ENCODE data around the gene PIK3R6. TPM values are rescaled to one million over a fixed set of nuclear protein-coding genes. Genes with fewer than 3 reads are reported as not detected.
"Not testable (repeated sequence)": the region's sequence is repeated elsewhere in the genome, so short reads cannot be mapped to it uniquely, and the experiment has no call there.

PIK3R6 gene
- total RNA-seq, 2 experiments from 2014 or later = 0.63 to 0.71 TPM

GRCh38 chr17:8857919-8858318 is 9.6 kb downstream of the PIK3R6 start:
- Mint-ChIP-seq H3K27ac (no peak overlapping the region), H3K36me3 (no peaks in the 10 kb centered on the region)

GRCh38 chr17:8856869-8857575 is 10.5 kb downstream of the PIK3R6 start:
- no peak for DNase-seq
- Mint-ChIP-seq H3K36me3 (no peaks in the 10 kb centered on the region), H3K27me3 (no peaks in the 10 kb centered on the region), H3K4me3 (no peak overlapping the region), H3K27ac (no peak overlapping the region), H3K4me1 (ENCODE audit: low read depth) (peaks cover 40% of the 10 kb centered on the region), H3K9me3 (no peaks in the 10 kb centered on the region)
- POLR2A ChIA-PET = interaction anchor here (0.6 kb wide), 1 partner anchor 433 kb away, joined by 3 read pairs; no protein-coding TSS in a partner anchor
- intact Hi-C loops (cut with micrococcal nuclease) = loop anchor here (5.0 kb wide), 3 partner anchors 40 to 100 kb away; no protein-coding TSS in a partner anchor
- CTCF ChIA-PET = no interaction called here

More at GRCh38 chr17:8857919-8858318, 9.6 kb downstream of the PIK3R6 start:
- Mint-ChIP-seq H3K4me3 (no peak overlapping the region), H3K9me3 (no peaks in the 10 kb centered on the region), H3K4me1 (ENCODE audit: low read depth) (peaks cover 46% of the 10 kb centered on the region), H3K27me3 (no peaks in the 10 kb centered on the region)
- intact Hi-C loops (cut with micrococcal nuclease) = loop anchor here (1.0 to 5.0 kb wide), 4 partner anchors 10 to 99 kb away; no protein-coding TSS in a partner anchor
- ChIA-PET POLR2A (interaction anchor here (1.0 to 1.1 kb wide), 2 partner anchors 9 to 11 kb away, joined by 3 read pairs; no protein-coding TSS in a partner anchor), CTCF (interaction anchor here (0.5 kb wide), 1 partner anchor 82 kb away, joined by 3 read pairs; no protein-coding TSS in a partner anchor)
- peak; percentile 82 for DNase-seq

GRCh38 chr17:8856205-8856603 is 11.3 kb downstream of the PIK3R6 start:
- DNase-seq, CTCF ChIA-PET, H3K27me3 Mint-ChIP-seq, H3K9me3 Mint-ChIP-seq, H3K27ac Mint-ChIP-seq, H3K4me3 Mint-ChIP-seq, H3K36me3 Mint-ChIP-seq: not testable (repeated sequence)
- intact Hi-C loops (cut with micrococcal nuclease) = loop anchor here (5.0 kb wide), 3 partner anchors 41 to 101 kb away; no protein-coding TSS in a partner anchor
- H3K4me1 Mint-ChIP-seq (ENCODE audit: low read depth) = peaks cover 35% of the 10 kb centered on the region
- POLR2A ChIA-PET = interaction anchor here (0.6 kb wide), 1 partner anchor 434 kb away, joined by 3 read pairs; no protein-coding TSS in a partner anchor

GRCh38 chr17:8855477-8856204 is 11.8 kb downstream of the PIK3R6 start:
- Mint-ChIP-seq H3K27ac (no peak overlapping the region), H3K4me3 (no peak overlapping the region), H3K4me1 (ENCODE audit: low read depth) (peaks cover 35% of the 10 kb centered on the region), H3K9me3 (no peaks in the 10 kb centered on the region), H3K27me3 (no peaks in the 10 kb centered on the region), H3K36me3 (no peaks in the 10 kb centered on the region)
- intact Hi-C loops (cut with micrococcal nuclease) = loop anchor here (5.0 kb wide), 3 partner anchors 42 to 102 kb away; no protein-coding TSS in a partner anchor
- POLR2A ChIA-PET = no interaction called here
- CTCF ChIA-PET = no interaction called here
- DNase-seq = peak; percentile 39

GRCh38 chr17:8851600-8851999 is 15.9 kb downstream of the PIK3R6 start:
- ChIA-PET CTCF (no interaction called here), POLR2A (no interaction called here)
- DNase-seq = no peak
- Mint-ChIP-seq H3K36me3 (no peaks in the 10 kb centered on the region), H3K27ac (no peak overlapping the region), H3K4me3 (no peak overlapping the region), H3K4me1 (ENCODE audit: low read depth) (peaks cover 11% of the 10 kb centered on the region), H3K9me3 (no peaks in the 10 kb centered on the region), H3K27me3 (no peaks in the 10 kb centered on the region)
- intact Hi-C loops (cut with micrococcal nuclease) = no loop called here

GRCh38 chr17:8849311-8850041 is 18.0 kb downstream of the PIK3R6 start:
- DNase-seq = no peak
- Mint-ChIP-seq H3K36me3 (no peaks in the 10 kb centered on the region), H3K4me3 (no peak overlapping the region), H3K9me3 (peaks cover 6% of the 10 kb centered on the region), H3K27me3 (no peaks in the 10 kb centered on the region), H3K27ac (no peak overlapping the region), H3K4me1 (ENCODE audit: low read depth) (peaks cover 4% of the 10 kb centered on the region)
- intact Hi-C loops (cut with micrococcal nuclease) = no loop called here
- ChIA-PET CTCF (interaction anchor here (3.7 kb wide), 1 partner anchor 17 kb away, joined by 12 read pairs; no protein-coding TSS in a partner anchor), POLR2A (interaction anchor here (1.1 kb wide), 1 partner anchor 9 kb away, joined by 3 read pairs; no protein-coding TSS in a partner anchor)

- no peak for DNase-seq
- Mint-ChIP-seq H3K4me1 (ENCODE audit: low read depth) (peaks cover 4% of the 10 kb centered on the region), H3K9me3 (peaks cover 6% of the 10 kb centered on the region), H3K27ac (no peak overlapping the region), H3K4me3 (no peak overlapping the region), H3K36me3 (no peaks in the 10 kb centered on the region), H3K27me3 (no peaks in the 10 kb centered on the region)
- CTCF ChIA-PET = interaction anchor here (3.7 kb wide), 1 partner anchor 15 kb away, joined by 12 read pairs; no protein-coding TSS in a partner anchor
- intact Hi-C loops (cut with micrococcal nuclease) = no loop called here
- POLR2A ChIA-PET = no interaction called here
These were observed 19.6 kb downstream of the PIK3R6 start for GRCh38 chr17:8847891-8848290.

GRCh38 chr17:8846768-8847211 is 20.7 kb downstream of the PIK3R6 start:
- DNase-seq = no peak
- ChIA-PET POLR2A (interaction anchor here (0.7 kb wide), 1 partner anchor 12 kb away, joined by 3 read pairs; no protein-coding TSS in a partner anchor), CTCF (interaction anchor here (1.5 kb wide), 1 partner anchor 151 kb away, joined by 4 read pairs; no protein-coding TSS in a partner anchor)
- H3K4me3 Mint-ChIP-seq = no peak overlapping the region
- no peak overlapping the region for H3K27ac Mint-ChIP-seq
- intact Hi-C loops (cut with micrococcal nuclease) = no loop called here
- H3K27me3 Mint-ChIP-seq = no peaks in the 10 kb centered on the region
- peaks cover 4% of the 10 kb centered on the region for H3K4me1 Mint-ChIP-seq (ENCODE audit: low read depth)
- H3K36me3 Mint-ChIP-seq = no peaks in the 10 kb centered on the region
- H3K9me3 Mint-ChIP-seq = peaks cover 6% of the 10 kb centered on the region

GRCh38 chr17:8844229-8845218 is 22.9 kb downstream of the PIK3R6 start:
- H3K36me3 Mint-ChIP-seq = no peaks in the 10 kb centered on the region
- CTCF ChIA-PET = interaction anchor here (1.1 kb wide), 1 partner anchor 18 kb away, joined by 3 read pairs; no protein-coding TSS in a partner anchor

GRCh38 chr17:8843344-8843743 is 24.1 kb downstream of the PIK3R6 start:
- Mint-ChIP-seq H3K27me3 (no peaks in the 10 kb centered on the region), H3K4me1 (ENCODE audit: low read depth) (peaks cover 4% of the 10 kb centered on the region), H3K27ac (no peak overlapping the region), H3K4me3 (no peak overlapping the region), H3K9me3 (peaks cover 6% of the 10 kb centered on the region), H3K36me3 (no peaks in the 10 kb centered on the region)
- intact Hi-C loops (cut with micrococcal nuclease) = no loop called here
- ChIA-PET POLR2A (interaction anchor here (0.6 kb wide), 1 partner anchor 352 kb away, joined by 3 read pairs; no protein-coding TSS in a partner anchor), CTCF (no interaction called here)
- no peak for DNase-seq

More at GRCh38 chr17:8844229-8845218, 22.9 kb downstream of the PIK3R6 start:
- peaks cover 6% of the 10 kb centered on the region for H3K9me3 Mint-ChIP-seq
- H3K27me3 Mint-ChIP-seq = no peaks in the 10 kb centered on the region
- intact Hi-C loops (cut with micrococcal nuclease) = no loop called here
- no peak overlapping the region for H3K4me3 Mint-ChIP-seq
- POLR2A ChIA-PET = no interaction called here
- DNase-seq = no peak
- peaks cover 4% of the 10 kb centered on the region for H3K4me1 Mint-ChIP-seq (ENCODE audit: low read depth)
- no peak overlapping the region for H3K27ac Mint-ChIP-seq

GRCh38 chr17:8841844-8842243 is 25.6 kb downstream of the PIK3R6 start:
- intact Hi-C loops (cut with micrococcal nuclease) = no loop called here
- Mint-ChIP-seq H3K27ac (no peak overlapping the region), H3K27me3 (no peaks in the 10 kb centered on the region), H3K36me3 (no peaks in the 10 kb centered on the region), H3K4me1 (ENCODE audit: low read depth) (peaks cover 1% of the 10 kb centered on the region), H3K9me3 (peaks cover 6% of the 10 kb centered on the region), H3K4me3 (no peak overlapping the region)
- ChIA-PET POLR2A (no interaction called here), CTCF (interaction anchor here (1.2 kb wide), 1 partner anchor 156 kb away, joined by 3 read pairs; no protein-coding TSS in a partner anchor)
- no peak for DNase-seq

Data from activated CD4-positive, alpha-beta memory T cell treated with anti-CD3 and anti-CD28 coated beads for 36 hours (primary cell).